CD14-positive monocyte (primary cell): ENCODE measurements around the gene CD276. TPM values are rescaled to one million over a fixed set of nuclear protein-coding genes. Genes with fewer than 3 reads are reported as not detected.
"Not testable (repeated sequence)": the region's sequence is repeated elsewhere in the genome, so short reads cannot be mapped to it uniquely, and the experiment has no call there.

ENCODE experiments used
- DNase-seq, 3 donors: peaks; one replicate each; pipeline ENCODE4 v3.0.0-alpha.2; 2011 to 2022
- H2AFZ ChIP-seq: 2 replicates; pipeline ENCODE4 v1.6.0; 2012; ENCODE audit warnings: mild to moderate bottlenecking, low read depth, low read length, inconsistent platforms; ENCODE audit not compliant: insufficient read depth, poor library complexity, severe bottlenecking
- H3K27ac ChIP-seq, 2 donors: 1 replicate in 1 of 2; 2 replicates in 1 of 2; pipeline ENCODE4 v1.5.1; 2012 to 2013; ENCODE audit warnings: low read length in 2 of 2, control low read depth in 1 of 2, inconsistent platforms in 1 of 2, low read depth in 1 of 2, mild to moderate bottlenecking in 1 of 2
- H3K27me3 ChIP-seq, 2 donors: one replicate each; pipeline versions ENCODE4 v1.6.0 to v1.6.1; 2011 to 2013; ENCODE audit warnings: low read length in 2 of 2; ENCODE audit not compliant: control insufficient read depth in 2 of 2, insufficient read depth in 2 of 2
- H3K36me3 ChIP-seq, 2 donors: replicated peaks in 1 of 2; 1 replicate in 1 of 2; 2 replicates in 1 of 2; pipeline versions ENCODE4 v1.5.1 to v1.6.1; 2012 to 2013; ENCODE audit warnings: low read length in 2 of 2, control low read depth in 1 of 2, inconsistent platforms in 1 of 2, mild to moderate bottlenecking in 1 of 2; ENCODE audit not compliant: insufficient read depth in 2 of 2, control insufficient read depth in 1 of 2
- H3K4me1 ChIP-seq, 2 donors: 1 replicate in 1 of 2; 2 replicates in 1 of 2; pipeline versions ENCODE4 v1.5.1 to v1.6.1; 2012 to 2013; ENCODE audit warnings: low read length in 2 of 2, control low read depth in 1 of 2, inconsistent platforms in 1 of 2, mild to moderate bottlenecking in 1 of 2, moderate library complexity in 1 of 2; ENCODE audit not compliant: insufficient read depth in 2 of 2, control insufficient read depth in 1 of 2
- H3K4me2 ChIP-seq: replicated peaks from 2 replicates; pipeline ENCODE3; 2012; ENCODE audit warnings: low read length, moderate library complexity, mild to moderate bottlenecking; ENCODE audit not compliant: poor library complexity, severe bottlenecking; ENCODE audit errors: extremely low read depth
- H3K4me3 ChIP-seq, 3 experiments: fragments of 200-600 bp in 1 of 3; sonication (generic) in 1 of 3; replicated peaks in 1 of 3; 1 replicate in 2 of 3; 2 replicates in 1 of 3; pipeline ENCODE4 v1.5.1; 2011 to 2013; ENCODE audit warnings: low read length in 3 of 3, mild to moderate bottlenecking in 3 of 3, control low read depth in 2 of 3, low read depth in 2 of 3, inconsistent platforms in 1 of 3, moderate library complexity in 1 of 3
- H3K79me2 ChIP-seq: 2 replicates; pipeline ENCODE4 v1.6.0; 2012; ENCODE audit warnings: mild to moderate bottlenecking, control low read depth, inconsistent platforms, low read length, moderate library complexity; ENCODE audit not compliant: insufficient read depth
- H3K9ac ChIP-seq: 2 replicates; pipeline ENCODE4 v1.6.0; 2017; ENCODE audit warnings: low read length, mild to moderate bottlenecking; ENCODE audit not compliant: insufficient read depth, poor library complexity, severe bottlenecking
- H3K9me3 ChIP-seq, 2 donors: replicated peaks in 1 of 2; 1 replicate in 1 of 2; 2 replicates in 1 of 2; pipeline versions ENCODE4 v1.5.1 to v1.6.1; 2012 to 2013; ENCODE audit warnings: low read length in 2 of 2, control low read depth in 1 of 2; ENCODE audit not compliant: control insufficient read depth in 1 of 2, insufficient read depth in 1 of 2
- H4K20me1 ChIP-seq: 2 replicates; pipeline ENCODE4 v1.6.0; 2012; ENCODE audit warnings: mild to moderate bottlenecking, low read length, control low read depth, moderate library complexity; ENCODE audit not compliant: insufficient read depth
- H3K27ac Mint-ChIP-seq, 7 donors: one replicate each; pipeline ENCODE4 v1.8.0; 2020; ENCODE audit warnings: mild to moderate bottlenecking in 7 of 7, mixed read lengths in 7 of 7, moderate library complexity in 6 of 7, inconsistent platforms in 2 of 7
- H3K27me3 Mint-ChIP-seq, 3 donors: one replicate each; pipeline ENCODE4 v1.8.0; 2021 to 2022; ENCODE audit warnings: low read depth in 3 of 3, mild to moderate bottlenecking in 3 of 3, mixed read lengths in 3 of 3, moderate library complexity in 3 of 3, inconsistent platforms in 1 of 3
- H3K36me3 Mint-ChIP-seq, 2 donors: one replicate each; pipeline ENCODE4 v1.8.0; 2020; ENCODE audit warnings: mixed read lengths in 2 of 2, inconsistent platforms in 1 of 2, mild to moderate bottlenecking in 1 of 2
- H3K4me1 Mint-ChIP-seq: one replicate; pipeline ENCODE4 v1.8.0; 2020; ENCODE audit warnings: mild to moderate bottlenecking, mixed read lengths
- H3K4me3 Mint-ChIP-seq, 2 donors: one replicate each; pipeline ENCODE4 v1.8.0; 2020; ENCODE audit warnings: mild to moderate bottlenecking in 2 of 2, mixed read lengths in 2 of 2, moderate library complexity in 1 of 2
- H3K9me3 Mint-ChIP-seq, 7 donors: one replicate each; pipeline ENCODE4 v1.8.0; 2020 to 2022; ENCODE audit warnings: mixed read lengths in 7 of 7, mild to moderate bottlenecking in 6 of 7, moderate library complexity in 6 of 7, inconsistent platforms in 2 of 7
- WGBS: methylation state at CpG from one replicate; pipeline ENCODE4 v1.1.5; 2013; ENCODE audit warnings: missing lambda C conversion rate; ENCODE audit not compliant: insufficient coverage; 5-methylcytosine and 5-hydroxymethylcytosine counted together
- intact Hi-C, 2 donors: fragments of 100-400 bp; cut with micrococcal nuclease; formaldehyde crosslinking; loops; one replicate each; pipeline versions ENCODE4 v1.15.0 to v1.15.1; 2023
- polyA plus RNA-seq, 3 donors: library from polyadenylated mRNA; depleted of rRNA in 1 of 3; unstranded in 2 of 3; stranded (reverse) in 1 of 3; fragments of 300-500 nt in 2 of 3; fragments of >200 nt in 1 of 3; fragmentation: Illumina TruSeq in 2 of 3; gene quantifications; 1 replicate in 2 of 3; 2 replicates in 1 of 3; pipeline ENCODE4 v1.2.3, GENCODE V29; 2012 to 2021
- TF ChIP-seq, protein P1 (sequence below): fragments of 200-600 bp; IDR thresholded peaks from one replicate; pipeline ENCODE4 v1.8.0; 2022; ENCODE audit warnings: antibody characterized with exemption, mild to moderate bottlenecking

The CD276 gene
- polyA plus RNA-seq, 3 donors = 0.52 to 0.72 (median 0.64) TPM

GRCh38 chr15:73727330-73727976 lies 43.3 kb downstream of the CD276 start:
- no peak overlapping the region for H3K27ac ChIP-seq
- no peak overlapping the region for H2AFZ ChIP-seq
- H3K4me3 ChIP-seq = no peak overlapping the region
- H3K79me2 ChIP-seq = no peaks in the 10 kb centered on the region
- Mint-ChIP-seq H3K27ac (no peak overlapping the region), H3K9me3 (peaks cover 0 to 12% (median 8%) of the 10 kb centered on the region in 7 donors), H3K27me3 (peaks cover 10 to 14% (median 11%) of the 10 kb centered on the region in 3 donors), H3K4me1 (no peaks in the 10 kb centered on the region), H3K4me3 (no peak overlapping the region), H3K36me3 (no peaks in the 10 kb centered on the region)
- no peak overlapping the region for H3K9ac ChIP-seq
- intact Hi-C loops = no loop called here
- TF ChIP-seq, protein P1, sequence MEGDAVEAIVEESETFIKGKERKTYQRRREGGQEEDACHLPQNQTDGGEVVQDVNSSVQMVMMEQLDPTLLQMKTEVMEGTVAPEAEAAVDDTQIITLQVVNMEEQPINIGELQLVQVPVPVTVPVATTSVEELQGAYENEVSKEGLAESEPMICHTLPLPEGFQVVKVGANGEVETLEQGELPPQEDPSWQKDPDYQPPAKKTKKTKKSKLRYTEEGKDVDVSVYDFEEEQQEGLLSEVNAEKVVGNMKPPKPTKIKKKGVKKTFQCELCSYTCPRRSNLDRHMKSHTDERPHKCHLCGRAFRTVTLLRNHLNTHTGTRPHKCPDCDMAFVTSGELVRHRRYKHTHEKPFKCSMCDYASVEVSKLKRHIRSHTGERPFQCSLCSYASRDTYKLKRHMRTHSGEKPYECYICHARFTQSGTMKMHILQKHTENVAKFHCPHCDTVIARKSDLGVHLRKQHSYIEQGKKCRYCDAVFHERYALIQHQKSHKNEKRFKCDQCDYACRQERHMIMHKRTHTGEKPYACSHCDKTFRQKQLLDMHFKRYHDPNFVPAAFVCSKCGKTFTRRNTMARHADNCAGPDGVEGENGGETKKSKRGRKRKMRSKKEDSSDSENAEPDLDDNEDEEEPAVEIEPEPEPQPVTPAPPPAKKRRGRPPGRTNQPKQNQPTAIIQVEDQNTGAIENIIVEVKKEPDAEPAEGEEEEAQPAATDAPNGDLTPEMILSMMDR = no peak
- no peak for DNase-seq
- no peaks in the 10 kb centered on the region for H3K27me3 ChIP-seq
- no peaks in the 10 kb centered on the region for H4K20me1 ChIP-seq
- H3K36me3 ChIP-seq = no peaks in the 10 kb centered on the region
- WGBS = 97% methylated on average over 4 of the region's 7 CpGs
- no peak overlapping the region for H3K4me2 ChIP-seq
- H3K4me1 ChIP-seq = no peaks in the 10 kb centered on the region
- peaks cover 0 to under 1% of the 10 kb centered on the region in 2 donors for H3K9me3 ChIP-seq

DNA sequence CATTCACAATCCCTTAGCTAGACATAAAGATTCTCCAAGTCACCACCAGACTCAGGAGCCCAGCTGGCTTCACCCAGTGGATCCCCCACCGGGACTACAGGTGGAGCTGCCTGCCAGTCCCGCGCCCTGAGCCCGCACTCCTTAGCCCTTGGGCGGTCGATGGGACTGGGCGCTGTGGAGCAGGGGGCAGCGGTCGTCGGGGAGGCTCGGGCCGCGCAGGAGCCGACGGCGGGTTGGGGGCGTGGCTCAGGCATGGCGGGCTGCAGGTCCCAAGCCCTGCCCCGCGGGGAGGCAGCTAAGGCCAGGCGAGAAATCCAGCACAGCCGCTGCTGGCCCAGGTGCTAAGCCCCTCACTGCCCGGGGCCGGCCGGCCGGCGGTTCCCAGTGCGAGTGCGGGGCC lies 47.9 kb downstream of the CD276 start:
- WGBS = 96% methylated on average over 23 of the region's 29 CpGs
- intact Hi-C loops = not testable (repeated sequence)
- H3K27me3 Mint-ChIP-seq = peaks cover 7 to 12% (median 7%) of the 10 kb centered on the region in 3 donors

More for the DNA sequence above, 47.9 kb downstream of the CD276 start:
- H3K36me3 Mint-ChIP-seq, H3K4me2 ChIP-seq, H3K4me1 ChIP-seq, DNase-seq, H2AFZ ChIP-seq, H3K4me1 Mint-ChIP-seq, H3K4me3 ChIP-seq, H3K27ac ChIP-seq, H4K20me1 ChIP-seq, H3K9ac ChIP-seq, H3K4me3 Mint-ChIP-seq, H3K27ac Mint-ChIP-seq, H3K27me3 ChIP-seq, H3K79me2 ChIP-seq, H3K36me3 ChIP-seq, H3K9me3 ChIP-seq: not testable (repeated sequence)
- H3K9me3 Mint-ChIP-seq = peaks cover 0 to 15% (median 8%) of the 10 kb centered on the region in 7 donors
